IPS-18a (cell line): ENCODE data around the gene RET.

Experiments used
- H3K27ac ChIP-seq: one replicate; pipeline ENCODE4 v1.5.1; 2013; ENCODE audit warnings: low read length
- H3K27me3 ChIP-seq: one replicate; pipeline ENCODE4 v1.6.1; 2013; ENCODE audit warnings: mild to moderate bottlenecking, low read length; ENCODE audit not compliant: control insufficient read depth, insufficient read depth
- H3K36me3 ChIP-seq: one replicate; pipeline ENCODE4 v1.6.1; 2013; ENCODE audit warnings: low read depth, low read length; ENCODE audit not compliant: control insufficient read depth
- H3K4me1 ChIP-seq: one replicate; pipeline ENCODE4 v1.6.1; 2013; ENCODE audit warnings: low read depth, low read length; ENCODE audit not compliant: control insufficient read depth
- H3K4me3 ChIP-seq: one replicate; pipeline ENCODE4 v1.5.1; 2013; ENCODE audit warnings: low read length
- H3K9ac ChIP-seq: one replicate; pipeline ENCODE4 v1.6.1; 2013; ENCODE audit warnings: mild to moderate bottlenecking, low read length, moderate library complexity
- H3K9me3 ChIP-seq: one replicate; pipeline ENCODE4 v1.6.1; 2013; ENCODE audit warnings: low read depth, low read length; ENCODE audit not compliant: control insufficient read depth

RET gene

DNA sequence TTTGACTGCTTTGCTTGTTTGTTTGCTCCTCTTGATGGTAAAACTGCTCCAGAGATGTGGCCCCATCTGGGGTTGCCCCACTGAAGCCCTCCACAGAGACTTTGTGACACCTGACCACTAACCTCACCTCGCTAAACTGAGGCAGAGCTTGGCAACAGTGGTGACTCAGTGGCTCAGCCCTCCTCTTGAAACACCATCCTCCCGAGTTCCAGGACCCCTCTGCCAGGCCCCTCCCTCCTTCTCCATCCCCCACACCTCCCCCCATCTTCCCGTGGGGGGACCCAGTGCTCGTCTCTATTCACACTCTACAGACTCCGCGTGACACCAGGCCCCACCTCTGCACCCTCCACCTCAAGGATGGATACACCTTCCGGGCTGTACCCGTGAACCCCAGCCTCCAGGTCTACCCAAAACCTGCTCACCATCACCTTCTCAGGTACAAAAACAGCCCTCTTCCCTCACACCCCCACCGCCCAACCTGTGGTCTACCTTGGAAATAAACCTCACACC, 19.0 kb upstream of the RET start:
- H3K9ac ChIP-seq, result no peak overlapping the region
- no peaks in the 10 kb centered on the region for H3K27me3 ChIP-seq
- no peak overlapping the region for H3K27ac ChIP-seq
- H3K4me1 ChIP-seq, result no peaks in the 10 kb centered on the region
- no peaks in the 10 kb centered on the region for H3K36me3 ChIP-seq
- H3K9me3 ChIP-seq, result no peaks in the 10 kb centered on the region
- no peak overlapping the region for H3K4me3 ChIP-seq

DNA sequence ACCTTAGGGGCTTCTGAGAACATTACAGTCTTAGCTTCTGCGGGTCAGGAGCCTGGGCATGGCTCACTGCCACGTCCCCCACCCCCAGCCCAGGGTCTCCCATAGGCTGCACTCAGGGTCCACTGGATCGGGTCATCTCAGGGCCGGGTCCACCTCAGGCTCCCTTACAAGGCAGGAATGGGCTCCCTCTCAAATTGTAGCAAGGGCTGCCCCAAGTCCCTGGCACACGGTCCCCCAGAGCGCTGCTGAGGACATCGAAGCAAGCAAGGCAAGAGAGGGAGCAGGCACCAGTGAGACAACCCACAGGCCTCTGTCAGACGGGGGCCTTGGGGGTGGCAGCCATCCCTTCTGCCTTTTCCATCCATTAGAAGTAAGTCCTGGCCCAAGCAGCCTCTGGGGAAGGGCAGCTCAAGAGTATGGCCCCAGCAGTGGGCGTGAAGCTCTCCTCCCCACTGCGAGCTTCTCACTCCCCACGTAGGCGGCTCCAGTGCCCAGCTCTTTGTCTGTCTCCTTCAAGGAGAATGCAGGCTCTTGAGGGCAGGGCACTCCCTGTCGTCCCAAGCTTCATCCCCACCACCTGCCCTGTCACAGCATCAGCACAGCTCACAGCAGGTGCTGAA, 18.0 kb upstream of the RET start:
- no peak overlapping the region for H3K9ac ChIP-seq
- H3K27ac ChIP-seq, result no peak overlapping the region
- no peaks in the 10 kb centered on the region for H3K27me3 ChIP-seq
- H3K4me1 ChIP-seq, result no peaks in the 10 kb centered on the region
- H3K9me3 ChIP-seq, result no peaks in the 10 kb centered on the region
- H3K36me3 ChIP-seq, result no peaks in the 10 kb centered on the region
- H3K4me3 ChIP-seq, result no peak overlapping the region

- Histone ChIP-seq H3K27me3 (no peaks in the 10 kb centered on the region), H3K36me3 (no peaks in the 10 kb centered on the region), H3K9ac (no peak overlapping the region), H3K4me3 (no peak overlapping the region), H3K9me3 (no peaks in the 10 kb centered on the region), H3K4me1 (no peaks in the 10 kb centered on the region), H3K27ac (no peak overlapping the region)
Observed at GRCh38 chr10:43059336-43059720, 17.5 kb upstream of the RET start.

DNA sequence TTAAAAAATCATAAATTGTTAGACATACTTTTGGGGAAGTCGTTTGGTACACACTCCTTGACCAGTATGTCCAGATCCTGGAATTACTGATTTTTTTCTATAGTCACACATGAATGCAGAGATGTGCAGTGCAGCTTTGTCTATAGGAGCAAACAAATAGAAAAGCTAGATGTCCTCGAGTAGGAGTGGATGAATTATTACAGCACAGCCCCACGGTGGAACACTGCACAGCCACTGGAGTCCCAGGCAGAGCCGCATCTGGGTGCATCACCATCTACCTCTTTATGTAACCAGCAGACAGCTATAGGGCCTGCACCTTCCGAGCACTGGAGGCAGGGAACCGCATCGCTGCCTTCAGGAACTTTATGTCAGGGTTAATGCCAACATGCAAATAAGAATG, 17.0 kb upstream of the RET start:
- Histone ChIP-seq H3K4me1 (no peaks in the 10 kb centered on the region), H3K27ac (no peak overlapping the region), H3K4me3 (no peak overlapping the region), H3K27me3 (no peaks in the 10 kb centered on the region), H3K36me3 (no peaks in the 10 kb centered on the region), H3K9ac (no peak overlapping the region), H3K9me3 (no peaks in the 10 kb centered on the region)

- Histone ChIP-seq H3K27me3 (no peaks in the 10 kb centered on the region), H3K4me1 (no peaks in the 10 kb centered on the region)
Observed at GRCh38 chr10:43060291-43060690, 16.6 kb upstream of the RET start.

DNA sequence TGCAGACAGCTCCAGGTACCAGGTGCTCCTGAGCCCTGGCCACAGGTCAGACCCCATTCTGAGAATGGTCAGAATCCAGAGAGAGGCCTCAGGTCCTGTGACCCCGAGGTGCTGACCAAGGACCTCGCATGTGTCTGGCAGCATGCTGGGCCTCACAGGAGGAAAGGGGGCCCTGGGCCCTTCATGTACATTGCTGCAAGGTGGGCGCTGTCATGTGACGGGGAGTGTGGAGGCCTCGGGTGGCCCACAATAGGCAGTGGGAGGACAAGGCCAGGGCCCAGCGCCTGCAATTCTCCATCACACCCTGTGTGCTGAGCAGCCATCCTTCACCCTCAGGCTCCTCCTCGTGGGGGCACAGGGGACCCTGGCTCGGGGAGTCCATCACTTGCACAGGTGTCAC, 15.5 kb upstream of the RET start:
- Histone ChIP-seq H3K4me3 (no peak overlapping the region), H3K9me3 (no peaks in the 10 kb centered on the region), H3K36me3 (no peaks in the 10 kb centered on the region), H3K9ac (no peak overlapping the region), H3K27me3 (no peaks in the 10 kb centered on the region), H3K27ac (no peak overlapping the region), H3K4me1 (no peaks in the 10 kb centered on the region)

More at GRCh38 chr10:43060291-43060690, 16.6 kb upstream of the RET start:
- Histone ChIP-seq H3K9ac (no peak overlapping the region), H3K4me3 (no peak overlapping the region), H3K36me3 (no peaks in the 10 kb centered on the region), H3K9me3 (no peaks in the 10 kb centered on the region), H3K27ac (no peak overlapping the region)

DNA sequence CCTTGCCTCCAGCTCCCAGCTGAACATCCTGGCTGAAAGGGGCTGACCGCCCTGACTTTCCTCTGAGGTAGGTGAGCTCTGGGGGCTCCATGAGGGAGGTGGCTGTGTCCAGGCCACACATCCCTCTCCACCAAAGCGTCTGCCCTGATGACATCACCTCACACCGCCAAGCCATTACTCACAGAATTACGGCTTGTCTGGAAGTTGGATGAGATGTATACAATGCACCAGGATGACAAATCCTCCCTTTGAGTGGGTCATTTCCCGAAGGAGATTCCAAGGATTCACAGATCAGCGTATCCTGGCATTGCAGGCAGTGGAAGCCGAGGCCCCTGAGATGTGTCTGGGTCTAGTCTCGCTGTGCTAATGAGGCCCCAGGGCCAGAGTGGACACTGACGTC, 15.1 kb upstream of the RET start:
- no peak overlapping the region for H3K4me3 ChIP-seq
- H3K27me3 ChIP-seq, result no peaks in the 10 kb centered on the region
- H3K4me1 ChIP-seq, result no peaks in the 10 kb centered on the region
- H3K27ac ChIP-seq, result no peak overlapping the region
- no peaks in the 10 kb centered on the region for H3K9me3 ChIP-seq
- no peak overlapping the region for H3K9ac ChIP-seq
- H3K36me3 ChIP-seq, result no peaks in the 10 kb centered on the region

GRCh38 chr10:43062402-43063160, 14.3 kb upstream of the RET start:
- Histone ChIP-seq H3K4me3 (no peak overlapping the region), H3K4me1 (no peaks in the 10 kb centered on the region), H3K9ac (no peak overlapping the region), H3K27me3 (no peaks in the 10 kb centered on the region), H3K36me3 (no peaks in the 10 kb centered on the region), H3K27ac (no peak overlapping the region), H3K9me3 (no peaks in the 10 kb centered on the region)

- Histone ChIP-seq H3K4me1 (no peaks in the 10 kb centered on the region), H3K36me3 (no peaks in the 10 kb centered on the region), H3K4me3 (no peak overlapping the region), H3K27ac (no peak overlapping the region), H3K9me3 (no peaks in the 10 kb centered on the region), H3K27me3 (no peaks in the 10 kb centered on the region), H3K9ac (no peak overlapping the region)
Observed at GRCh38 chr10:43064331-43065075, 12.4 kb upstream of the RET start.

DNA sequence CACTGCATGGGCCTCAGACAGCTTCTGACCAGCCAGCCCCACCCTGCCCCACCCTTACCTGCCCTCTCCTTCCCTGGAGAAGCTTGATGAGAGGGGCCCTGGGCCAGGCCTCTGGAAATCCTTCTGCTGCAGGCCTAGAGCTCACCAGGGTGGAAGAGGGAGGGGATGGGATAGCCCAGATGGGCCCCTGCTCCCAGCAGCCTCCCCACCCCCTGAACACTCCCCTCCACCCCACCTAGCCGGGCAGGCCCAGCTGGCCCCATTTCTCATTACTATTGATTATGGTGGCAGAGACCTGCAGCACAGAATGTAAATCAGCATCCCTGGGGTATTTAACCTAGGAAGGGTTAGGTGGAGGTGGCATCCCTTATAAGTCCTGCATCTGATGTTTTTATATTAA, 11.6 kb upstream of the RET start:
- H3K9ac ChIP-seq, result no peak overlapping the region

DNA sequence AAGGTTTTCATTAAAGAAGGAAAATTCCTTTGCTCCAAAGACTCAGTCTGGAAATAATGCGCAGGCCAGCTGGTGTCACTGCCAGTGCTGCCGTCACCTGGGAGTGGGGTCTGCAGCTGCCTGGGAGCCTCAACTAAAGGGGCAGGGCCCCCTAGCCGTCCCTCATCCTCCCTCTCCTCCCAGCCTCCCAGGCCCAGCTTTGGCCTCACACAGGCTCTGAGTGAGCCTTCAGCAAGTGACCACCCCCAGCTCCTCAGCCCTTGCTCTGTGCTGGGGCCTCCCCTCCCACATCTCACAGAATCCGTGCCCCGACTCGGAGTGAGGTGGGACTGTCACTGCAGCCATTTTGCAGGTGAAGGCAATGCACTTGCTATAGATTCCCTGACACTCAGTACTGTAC, 11.1 kb upstream of the RET start:
- Histone ChIP-seq H3K9me3 (no peaks in the 10 kb centered on the region), H3K27ac (no peak overlapping the region), H3K9ac (no peak overlapping the region), H3K36me3 (no peaks in the 10 kb centered on the region), H3K27me3 (no peaks in the 10 kb centered on the region), H3K4me1 (no peaks in the 10 kb centered on the region), H3K4me3 (no peak overlapping the region)

More for the DNA sequence above, 11.6 kb upstream of the RET start:
- no peak overlapping the region for H3K4me3 ChIP-seq
- no peaks in the 10 kb centered on the region for H3K27me3 ChIP-seq
- H3K27ac ChIP-seq, result no peak overlapping the region
- H3K36me3 ChIP-seq, result no peaks in the 10 kb centered on the region
- H3K4me1 ChIP-seq, result no peaks in the 10 kb centered on the region
- no peaks in the 10 kb centered on the region for H3K9me3 ChIP-seq
